Keratinocyte (primary cell): ENCODE data around the gene ANKFN1. TPM values are rescaled to one million over a fixed set of nuclear protein-coding genes. Genes with fewer than 3 reads are reported as not detected.
A peak's percentile ranks its signal among the peaks of the same experiment; 100 is the strongest.

ENCODE experiments used
- DNase-seq: peaks from one replicate; pipeline ENCODE4 v3.0.0-alpha.2; 2011; ENCODE audit warnings: low read depth, missing footprints, low spot score
- FAIRE-seq: peaks from 2 replicates; lab custom pipeline; 2011; peaks lifted over from hg19 to GRCh38; lab: Jason Lieb, UNC
- H2AFZ ChIP-seq: 2 replicates; pipeline ENCODE4 v1.6.0; 2012; ENCODE audit warnings: low read length, control low read depth, inconsistent platforms; ENCODE audit not compliant: control insufficient read depth
- H3K27ac ChIP-seq: 2 replicates; pipeline ENCODE4 v1.5.1; 2011; ENCODE audit warnings: low read length; ENCODE audit not compliant: control insufficient read depth, insufficient read depth
- H3K27me3 ChIP-seq: 3 replicates; pipeline ENCODE4 v1.6.0; 2011; ENCODE audit warnings: low read length; ENCODE audit not compliant: control insufficient read depth, insufficient read depth; ENCODE audit errors: extremely low read depth
- H3K36me3 ChIP-seq, 2 experiments: 2 replicates in 1 of 2; 3 replicates in 1 of 2; pipeline ENCODE4 v1.5.1; 2011; ENCODE audit warnings: low read length in 2 of 2, mild to moderate bottlenecking in 1 of 2; ENCODE audit not compliant: control insufficient read depth in 2 of 2, insufficient read depth in 2 of 2; ENCODE audit errors: extremely low read depth in 1 of 2
- H3K4me1 ChIP-seq: 3 replicates; pipeline ENCODE4 v1.5.1; 2011; ENCODE audit warnings: low read length; ENCODE audit not compliant: control insufficient read depth, insufficient read depth; ENCODE audit errors: extremely low read depth
- H3K4me2 ChIP-seq: 3 replicates; pipeline ENCODE4 v1.6.0; 2011; ENCODE audit warnings: low read depth, low read length; ENCODE audit not compliant: control insufficient read depth, insufficient read depth; ENCODE audit errors: extremely low read depth
- H3K4me3 ChIP-seq, 3 experiments: fragments of 200-600 bp in 1 of 3; sonication (generic) in 1 of 3; 2 replicates in 2 of 3; 3 replicates in 1 of 3; pipeline ENCODE4 v1.5.1; 2011 to 2016; ENCODE audit warnings: low read length in 3 of 3, mild to moderate bottlenecking in 3 of 3, control low read depth in 2 of 3, inconsistent platforms in 1 of 3, low read depth in 1 of 3, mixed read lengths in 1 of 3, mixed run types in 1 of 3, moderate library complexity in 1 of 3; ENCODE audit not compliant: control insufficient read depth in 2 of 3, insufficient read depth in 2 of 3; ENCODE audit errors: extremely low read depth in 1 of 3
- H3K79me2 ChIP-seq: 2 replicates; pipeline ENCODE4 v1.6.0; 2012; ENCODE audit warnings: low read length; ENCODE audit not compliant: control insufficient read depth, insufficient read depth
- H3K9ac ChIP-seq: 3 replicates; pipeline ENCODE4 v1.6.0; 2011; ENCODE audit warnings: low read length; ENCODE audit not compliant: control insufficient read depth, insufficient read depth; ENCODE audit errors: extremely low read depth
- H3K9me1 ChIP-seq: 3 replicates; pipeline ENCODE4 v1.6.0; 2011; ENCODE audit warnings: low read length; ENCODE audit not compliant: control insufficient read depth, insufficient read depth; ENCODE audit errors: extremely low read depth
- H3K9me3 ChIP-seq: 2 replicates; pipeline ENCODE4 v1.5.1; 2012; ENCODE audit warnings: low read depth, low read length; ENCODE audit not compliant: control insufficient read depth
- H4K20me1 ChIP-seq: 3 replicates; pipeline ENCODE4 v1.6.0; 2011; ENCODE audit warnings: low read length; ENCODE audit not compliant: control insufficient read depth, insufficient read depth; ENCODE audit errors: extremely low read depth
- CTCF ChIP-seq, 3 experiments: IDR thresholded peaks in 1 of 3; conservative IDR thresholded peaks in 1 of 3; optimal IDR thresholded peaks in 1 of 3; 2 replicates in 2 of 3; 3 replicates in 1 of 3; pipeline versions ENCODE3 to v1.5.1; 2011; ENCODE audit warnings: low read length in 3 of 3, mild to moderate bottlenecking in 3 of 3, moderate library complexity in 2 of 3, control low read depth in 1 of 3, inconsistent platforms in 1 of 3; ENCODE audit not compliant: insufficient read depth in 2 of 3; ENCODE audit errors: extremely low read depth in 1 of 3
- EZH2 ChIP-seq: IDR thresholded peaks from one replicate; pipeline ENCODE4 v1.6.1; 2012; ENCODE audit warnings: inconsistent platforms, mild to moderate bottlenecking, low read length, moderate library complexity
- dilution Hi-C: fragments of 300-500 bp; cut with MboI; formaldehyde crosslinking; loops from one replicate; pipeline ENCODE4 v1.7.0; 2020; ENCODE audit warnings: low sequenced_read_pairs; ENCODE audit not compliant: extremely low pct_ligation_motif_present
- polyA plus RNA-seq, 5 experiments: library from polyadenylated mRNA; depleted of rRNA in 3 of 5; stranded (reverse) in 3 of 5; stranded (forward) in 1 of 5; unstranded in 1 of 5; fragments of >200 nt; gene quantifications; 1 replicate in 1 of 5; 2 replicates in 3 of 5; 3 replicates in 1 of 5; pipeline versions ENCODE4 v1.2.1 to v1.2.3, GENCODE V29; 2011 to 2012; ENCODE audit warnings: missing spikeins in 2 of 5, low read depth in 1 of 5, low replicate concordance in 1 of 5

The ANKFN1 gene
- polyA plus RNA-seq, 1 donor (not counting 4 experiments of a cell fraction or from before 2014, with no cell fraction given) = 0.12 TPM

GRCh38 chr17:56291226-56291805, 138.0 kb downstream of the ANKFN1 start:
- dilution Hi-C loops = no loop called here
- no peak overlapping the region for H3K27ac ChIP-seq
- FAIRE-seq = no peak
- H2AFZ ChIP-seq = no peak overlapping the region
- no peaks in the 10 kb centered on the region for H3K79me2 ChIP-seq
- H3K9me3 ChIP-seq = no peaks in the 10 kb centered on the region
- H3K4me1 ChIP-seq = no peaks in the 10 kb centered on the region
- DNase-seq = no peak
- no peak overlapping the region for H3K4me3 ChIP-seq
- no peaks in the 10 kb centered on the region for H3K9me1 ChIP-seq
- TF ChIP-seq EZH2 (no peak), CTCF (optimal IDR thresholded peaks at IDR 0.05 in 1 of 3, IDR thresholded peaks at IDR 0.05 in 1 of 3, conservative IDR thresholded peaks at IDR 0.05 in 1 of 3; ENCODE audit: extremely low read depth in 1 of 3, insufficient read depth in 2 of 3, low read length in 3 of 3) (no peak)
- no peaks in the 10 kb centered on the region for H3K27me3 ChIP-seq
- H3K36me3 ChIP-seq = no peaks in the 10 kb centered on the region
- H3K9ac ChIP-seq = no peak overlapping the region
- no peak overlapping the region for H3K4me2 ChIP-seq
- no peaks in the 10 kb centered on the region for H4K20me1 ChIP-seq

GRCh38 chr17:56292010-56292409, 138.7 kb downstream of the ANKFN1 start:
- no peak overlapping the region for H3K27ac ChIP-seq
- peak; percentile 56 for FAIRE-seq
- dilution Hi-C loops = no loop called here

More at GRCh38 chr17:56292010-56292409, 138.7 kb downstream of the ANKFN1 start:
- peak; percentile 1 for DNase-seq
- no peak overlapping the region for H3K9ac ChIP-seq
- no peaks in the 10 kb centered on the region for H4K20me1 ChIP-seq
- H3K4me1 ChIP-seq = no peaks in the 10 kb centered on the region
- TF ChIP-seq EZH2 = no peak
- TF ChIP-seq CTCF (optimal IDR thresholded peaks at IDR 0.05 in 1 of 3, IDR thresholded peaks at IDR 0.05 in 1 of 3, conservative IDR thresholded peaks at IDR 0.05 in 1 of 3; ENCODE audit: extremely low read depth in 1 of 3, insufficient read depth in 2 of 3, low read length in 3 of 3) = no peak
- H2AFZ ChIP-seq = no peak overlapping the region
- H3K9me1 ChIP-seq = no peaks in the 10 kb centered on the region
- no peaks in the 10 kb centered on the region for H3K27me3 ChIP-seq
- H3K4me2 ChIP-seq = no peak overlapping the region
- no peaks in the 10 kb centered on the region for H3K36me3 ChIP-seq
- H3K4me3 ChIP-seq = no peak overlapping the region
- no peaks in the 10 kb centered on the region for H3K79me2 ChIP-seq
- no peaks in the 10 kb centered on the region for H3K9me3 ChIP-seq
